ENCODE results near the gene CHI3L2. TPM values are rescaled to one million over a fixed set of nuclear protein-coding genes. Genes with fewer than 3 reads are reported as not detected.

CHI3L2 gene
- total RNA-seq, 1 experiment from 2014 or later, result 0.77 TPM

GRCh38 chr1:111225091-111225490 lies 2.4 kb upstream of the CHI3L2 start:
- H3K9me3 ChIP-seq (ENCODE audit: control insufficient read depth, insufficient read depth, low read depth, low read length), result no peaks in the 10 kb centered on the region
- intact Hi-C loops (cut with micrococcal nuclease; ENCODE audit: unreplicated experiment), result no loop called here
- peaks cover 18% of the 10 kb centered on the region for H3K4me1 ChIP-seq (ENCODE audit: control insufficient read depth, insufficient read depth, low read length)
- H3K4me3 ChIP-seq (ENCODE audit: low read depth in 2 of 2, low read length in 2 of 2), result no peak overlapping the region
- CTCF ChIA-PET, result no interaction called here
- POLR2A ChIA-PET, result no interaction called here
- H3K27me3 ChIP-seq (ENCODE audit: control insufficient read depth, insufficient read depth, low read length), result no peaks in the 10 kb centered on the region
- H3K27ac ChIP-seq (ENCODE audit: low read length), result 0 out of 2 replicates have a peak overlapping the region, but pooled peaks have one; percentile 14
- DNase-seq (ENCODE audit: low read depth, low spot score) (no peak), ATAC-seq (no peak)
- H3K36me3 ChIP-seq (ENCODE audit: control insufficient read depth, insufficient read depth, low read length), result no peaks in the 10 kb centered on the region
- no TSS peak for BruUV-seq (replicated peaks)
- in situ Hi-C loops (cut with HindIII; ENCODE audit: low pct_unique_long_range_greater_than_20kb, low sequenced_read_pairs), result no loop called here
- TF ChIP-seq, protein P1, sequence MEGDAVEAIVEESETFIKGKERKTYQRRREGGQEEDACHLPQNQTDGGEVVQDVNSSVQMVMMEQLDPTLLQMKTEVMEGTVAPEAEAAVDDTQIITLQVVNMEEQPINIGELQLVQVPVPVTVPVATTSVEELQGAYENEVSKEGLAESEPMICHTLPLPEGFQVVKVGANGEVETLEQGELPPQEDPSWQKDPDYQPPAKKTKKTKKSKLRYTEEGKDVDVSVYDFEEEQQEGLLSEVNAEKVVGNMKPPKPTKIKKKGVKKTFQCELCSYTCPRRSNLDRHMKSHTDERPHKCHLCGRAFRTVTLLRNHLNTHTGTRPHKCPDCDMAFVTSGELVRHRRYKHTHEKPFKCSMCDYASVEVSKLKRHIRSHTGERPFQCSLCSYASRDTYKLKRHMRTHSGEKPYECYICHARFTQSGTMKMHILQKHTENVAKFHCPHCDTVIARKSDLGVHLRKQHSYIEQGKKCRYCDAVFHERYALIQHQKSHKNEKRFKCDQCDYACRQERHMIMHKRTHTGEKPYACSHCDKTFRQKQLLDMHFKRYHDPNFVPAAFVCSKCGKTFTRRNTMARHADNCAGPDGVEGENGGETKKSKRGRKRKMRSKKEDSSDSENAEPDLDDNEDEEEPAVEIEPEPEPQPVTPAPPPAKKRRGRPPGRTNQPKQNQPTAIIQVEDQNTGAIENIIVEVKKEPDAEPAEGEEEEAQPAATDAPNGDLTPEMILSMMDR (IDR thresholded peaks at IDR 0.05), result no peak
- TF ChIP-seq POLR2AphosphoS5 (IDR thresholded peaks at IDR 0.05; ENCODE audit: low read depth, low read length) (no peak), SIN3A (IDR thresholded peaks at IDR 0.05; ENCODE audit: borderline replicate concordance, insufficient read depth, low read depth, low read length) (no peak), TCF7L2 (IDR thresholded peaks at IDR 0.05; ENCODE audit: low read depth, low read length) (no peak)
- TF ChIP-seq, protein P2, sequence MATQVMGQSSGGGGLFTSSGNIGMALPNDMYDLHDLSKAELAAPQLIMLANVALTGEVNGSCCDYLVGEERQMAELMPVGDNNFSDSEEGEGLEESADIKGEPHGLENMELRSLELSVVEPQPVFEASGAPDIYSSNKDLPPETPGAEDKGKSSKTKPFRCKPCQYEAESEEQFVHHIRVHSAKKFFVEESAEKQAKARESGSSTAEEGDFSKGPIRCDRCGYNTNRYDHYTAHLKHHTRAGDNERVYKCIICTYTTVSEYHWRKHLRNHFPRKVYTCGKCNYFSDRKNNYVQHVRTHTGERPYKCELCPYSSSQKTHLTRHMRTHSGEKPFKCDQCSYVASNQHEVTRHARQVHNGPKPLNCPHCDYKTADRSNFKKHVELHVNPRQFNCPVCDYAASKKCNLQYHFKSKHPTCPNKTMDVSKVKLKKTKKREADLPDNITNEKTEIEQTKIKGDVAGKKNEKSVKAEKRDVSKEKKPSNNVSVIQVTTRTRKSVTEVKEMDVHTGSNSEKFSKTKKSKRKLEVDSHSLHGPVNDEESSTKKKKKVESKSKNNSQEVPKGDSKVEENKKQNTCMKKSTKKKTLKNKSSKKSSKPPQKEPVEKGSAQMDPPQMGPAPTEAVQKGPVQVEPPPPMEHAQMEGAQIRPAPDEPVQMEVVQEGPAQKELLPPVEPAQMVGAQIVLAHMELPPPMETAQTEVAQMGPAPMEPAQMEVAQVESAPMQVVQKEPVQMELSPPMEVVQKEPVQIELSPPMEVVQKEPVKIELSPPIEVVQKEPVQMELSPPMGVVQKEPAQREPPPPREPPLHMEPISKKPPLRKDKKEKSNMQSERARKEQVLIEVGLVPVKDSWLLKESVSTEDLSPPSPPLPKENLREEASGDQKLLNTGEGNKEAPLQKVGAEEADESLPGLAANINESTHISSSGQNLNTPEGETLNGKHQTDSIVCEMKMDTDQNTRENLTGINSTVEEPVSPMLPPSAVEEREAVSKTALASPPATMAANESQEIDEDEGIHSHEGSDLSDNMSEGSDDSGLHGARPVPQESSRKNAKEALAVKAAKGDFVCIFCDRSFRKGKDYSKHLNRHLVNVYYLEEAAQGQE (IDR thresholded peaks at IDR 0.05; ENCODE audit: insufficient read depth in 1 of 2, low read depth in 2 of 2, low read length in 1 of 2), result no peak

GRCh38 chr1:111225717-111226400 lies 1.7 kb upstream of the CHI3L2 start:
- POLR2A ChIA-PET, result no interaction called here
- intact Hi-C loops (cut with micrococcal nuclease; ENCODE audit: unreplicated experiment) (no loop called here), in situ Hi-C loops (cut with HindIII; ENCODE audit: low pct_unique_long_range_greater_than_20kb, low sequenced_read_pairs) (no loop called here)
- Histone ChIP-seq H3K4me1 (ENCODE audit: control insufficient read depth, insufficient read depth, low read length) (peaks cover 18% of the 10 kb centered on the region), H3K36me3 (ENCODE audit: control insufficient read depth, insufficient read depth, low read length) (no peaks in the 10 kb centered on the region), H3K27ac (ENCODE audit: low read length) (peak overlapping the region; percentile 39; the same call in 1 of the 2 replicates), H3K9me3 (ENCODE audit: control insufficient read depth, insufficient read depth, low read depth, low read length) (no peaks in the 10 kb centered on the region), H3K27me3 (ENCODE audit: control insufficient read depth, insufficient read depth, low read length) (no peaks in the 10 kb centered on the region), H3K4me3 (ENCODE audit: low read depth in 2 of 2, low read length in 2 of 2) (no peak overlapping the region)
- ATAC-seq (no peak), DNase-seq (ENCODE audit: low read depth, low spot score) (no peak)
- TF ChIP-seq, protein P2 (IDR thresholded peaks at IDR 0.05; ENCODE audit: insufficient read depth in 1 of 2, low read depth in 2 of 2, low read length in 1 of 2), result no peak
- TF ChIP-seq TCF7L2 (IDR thresholded peaks at IDR 0.05; ENCODE audit: low read depth, low read length), result no peak
- no TSS peak for BruUV-seq (replicated peaks)
- CTCF ChIA-PET, result no interaction called here

Data from Panc1 (cell line).